HG03196 (cell line): Measurements from ENCODE around the gene ACSS1.
A peak's percentile ranks its signal among the peaks of the same experiment; 100 is the strongest.

Source experiments
- ATAC-seq: cut with Tn5 transposase; IDR thresholded peaks from one replicate; pipeline ENCODE4 v1.9.1; 2021; ENCODE audit not compliant: unreplicated experiment

ACSS1 gene

DNA sequence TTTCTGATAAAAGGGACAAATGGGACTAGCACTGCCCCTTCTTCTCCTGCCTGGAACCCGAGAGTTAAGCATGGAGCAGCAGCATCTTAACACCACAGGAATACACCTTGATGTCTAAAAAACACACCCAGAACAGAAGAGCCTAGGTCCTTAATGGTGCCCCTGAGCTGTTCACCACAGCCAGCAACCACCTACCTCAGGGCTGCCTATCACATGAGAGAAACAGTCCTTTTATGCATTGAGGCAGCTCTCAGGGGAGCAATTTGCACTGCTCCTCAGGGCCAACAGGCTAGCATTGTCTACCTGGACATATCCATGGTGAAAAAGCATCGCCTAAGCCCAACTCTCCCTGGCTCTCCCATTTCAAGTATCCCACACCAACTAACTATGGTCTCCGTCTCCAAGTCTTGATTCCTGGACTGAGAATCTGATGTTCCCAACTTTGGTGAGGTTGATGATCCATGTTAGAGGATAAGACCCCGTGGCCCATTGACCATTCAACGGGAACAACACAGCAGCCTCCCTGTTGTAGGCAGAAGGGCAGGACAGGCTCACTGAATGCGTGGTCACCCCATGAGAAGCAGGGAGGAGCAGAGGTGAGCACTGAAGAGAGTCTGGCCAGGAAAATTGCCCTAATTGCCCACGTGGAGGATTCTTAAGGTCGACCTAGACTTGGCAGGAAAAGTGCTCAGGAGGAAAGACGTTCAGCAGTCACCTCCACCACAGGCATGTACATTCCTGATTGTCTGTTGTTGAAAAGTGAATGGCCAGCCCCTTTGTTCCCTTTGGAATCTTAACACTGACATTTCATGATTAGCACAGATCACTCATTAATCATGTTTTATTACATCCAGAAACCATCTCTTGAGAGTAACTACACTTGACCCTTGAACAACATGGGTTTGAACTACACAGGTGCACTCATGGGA lies 61.2 kb downstream of the ACSS1 start:
- ATAC-seq, result no peak

DNA sequence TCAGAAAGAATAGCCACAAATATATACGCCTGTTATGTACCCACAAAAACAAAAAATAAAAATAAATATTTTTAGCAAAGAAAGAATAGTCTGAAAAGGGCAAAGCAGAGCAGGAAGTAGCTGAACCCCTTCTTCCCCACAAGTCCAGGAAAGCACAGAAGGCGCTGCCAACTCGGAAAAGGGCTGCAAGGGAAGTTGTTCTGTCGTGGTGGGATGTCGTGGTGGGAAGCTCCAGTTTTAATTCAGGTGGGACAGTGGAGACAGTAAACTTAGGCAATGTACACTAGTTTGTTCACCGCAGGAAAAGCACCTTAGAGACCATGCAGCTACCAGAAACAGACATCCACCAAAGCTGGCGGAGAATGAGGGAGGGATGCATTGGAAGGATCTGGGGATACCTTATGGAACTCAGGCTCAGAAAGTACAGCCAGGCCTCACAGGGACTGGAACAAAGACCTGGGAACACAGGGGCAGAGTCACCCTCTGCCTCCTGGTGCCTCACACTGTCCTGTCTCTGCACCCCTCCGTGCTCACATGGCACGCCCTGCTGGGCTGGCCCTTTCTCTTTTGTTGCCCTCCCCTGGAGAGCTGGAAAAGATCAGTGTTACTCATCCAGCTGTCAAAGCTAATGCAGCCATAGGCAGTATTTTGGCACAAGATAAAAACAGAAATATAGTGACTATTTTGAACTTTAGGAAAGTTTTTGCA lies 62.0 kb downstream of the ACSS1 start:
- no peak for ATAC-seq

DNA sequence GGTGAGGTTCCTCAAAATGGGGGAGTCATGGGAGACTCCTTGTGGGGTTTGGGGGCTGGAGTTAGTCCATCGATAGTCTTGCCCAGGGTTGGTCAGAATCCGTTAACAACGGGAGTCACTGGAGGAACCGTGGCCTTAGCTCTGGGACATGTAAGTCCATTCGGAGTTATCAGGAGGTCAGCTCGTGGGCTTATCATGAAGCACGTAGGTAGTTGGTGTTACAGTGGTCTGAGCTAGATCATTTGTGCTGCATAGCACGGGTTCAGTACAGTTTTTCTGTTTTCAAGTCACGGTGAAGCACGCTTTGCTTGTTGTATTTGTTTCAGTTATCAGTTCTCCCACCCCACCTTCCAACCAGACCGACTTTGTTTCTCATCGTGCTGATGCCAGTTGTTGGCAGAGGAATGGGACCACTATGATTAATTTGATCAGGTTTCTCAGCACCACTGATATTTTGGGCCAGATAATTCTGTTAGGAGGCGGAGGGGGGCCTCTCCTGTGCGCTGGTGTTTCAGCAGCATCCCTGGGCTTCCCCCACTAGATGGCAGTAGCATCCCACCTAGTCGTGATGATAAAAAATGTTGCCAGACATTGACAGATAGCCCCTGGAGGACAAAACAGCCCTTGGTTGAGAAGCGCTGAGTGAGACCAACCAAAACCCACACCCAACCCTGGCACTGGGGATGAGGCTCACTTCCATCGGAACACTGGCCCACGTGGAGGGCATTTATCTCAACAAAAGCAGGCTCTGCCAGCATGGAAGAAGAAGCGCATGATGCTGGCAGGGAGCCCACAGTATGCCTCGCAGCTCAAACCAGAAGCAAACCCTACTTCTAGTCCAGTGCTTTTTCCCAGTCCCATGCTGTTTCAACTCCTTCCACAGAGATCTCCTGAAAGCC lies 63.2 kb downstream of the ACSS1 start:
- no peak for ATAC-seq

DNA sequence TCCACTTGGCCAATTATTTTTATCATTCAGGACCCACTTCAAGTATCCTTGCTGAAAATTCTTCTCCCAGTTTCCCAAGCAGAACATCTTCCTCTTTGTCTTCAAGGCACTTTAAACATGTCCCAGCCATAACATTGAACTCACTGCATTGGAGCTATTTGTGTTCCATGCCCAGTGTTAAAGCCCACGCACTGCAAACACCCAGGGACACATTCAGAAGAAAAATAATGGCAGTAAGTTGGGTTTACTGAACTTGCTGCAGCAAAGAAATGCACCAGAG lies 63.8 kb downstream of the ACSS1 start:
- no peak for ATAC-seq

DNA sequence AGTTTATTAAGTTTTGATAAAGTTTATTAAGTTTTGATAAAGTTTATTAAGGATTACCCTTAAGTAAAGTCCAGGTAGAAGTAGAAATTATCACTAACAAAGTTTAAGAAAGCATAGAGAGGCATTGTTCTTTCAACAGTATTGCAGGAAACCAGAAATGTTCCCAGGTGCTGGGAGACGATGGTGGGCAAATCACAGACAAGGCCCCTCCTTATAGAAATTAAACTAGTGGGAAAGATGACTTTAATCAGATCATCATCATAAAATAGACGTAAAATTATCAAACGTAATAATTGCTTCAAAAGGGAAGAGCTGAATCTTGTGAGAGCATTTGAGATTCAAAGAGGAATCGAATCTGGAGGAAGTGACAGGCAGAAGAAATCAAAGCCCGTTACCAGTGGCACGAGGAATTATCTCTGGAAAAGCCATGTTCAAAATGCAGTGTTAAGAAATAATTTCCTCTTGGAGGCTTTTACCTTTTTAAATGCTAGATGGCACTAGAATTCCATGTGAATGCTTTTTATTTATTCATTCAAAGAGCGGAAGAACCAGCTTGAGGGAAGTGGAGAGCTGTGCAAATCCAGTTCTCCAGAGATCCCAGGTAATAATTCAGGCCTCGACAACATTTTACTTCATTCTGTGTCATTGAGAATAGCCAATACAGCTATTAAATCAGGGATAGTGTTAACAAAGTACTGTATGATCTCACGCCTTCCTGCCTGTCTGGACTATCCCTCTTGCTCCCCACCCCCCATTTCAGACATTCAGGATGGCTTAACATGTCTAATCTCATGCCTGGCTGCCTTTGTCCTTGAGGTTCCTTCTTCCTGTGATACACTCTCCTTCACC lies 64.4 kb downstream of the ACSS1 start:
- ATAC-seq, result no peak

DNA sequence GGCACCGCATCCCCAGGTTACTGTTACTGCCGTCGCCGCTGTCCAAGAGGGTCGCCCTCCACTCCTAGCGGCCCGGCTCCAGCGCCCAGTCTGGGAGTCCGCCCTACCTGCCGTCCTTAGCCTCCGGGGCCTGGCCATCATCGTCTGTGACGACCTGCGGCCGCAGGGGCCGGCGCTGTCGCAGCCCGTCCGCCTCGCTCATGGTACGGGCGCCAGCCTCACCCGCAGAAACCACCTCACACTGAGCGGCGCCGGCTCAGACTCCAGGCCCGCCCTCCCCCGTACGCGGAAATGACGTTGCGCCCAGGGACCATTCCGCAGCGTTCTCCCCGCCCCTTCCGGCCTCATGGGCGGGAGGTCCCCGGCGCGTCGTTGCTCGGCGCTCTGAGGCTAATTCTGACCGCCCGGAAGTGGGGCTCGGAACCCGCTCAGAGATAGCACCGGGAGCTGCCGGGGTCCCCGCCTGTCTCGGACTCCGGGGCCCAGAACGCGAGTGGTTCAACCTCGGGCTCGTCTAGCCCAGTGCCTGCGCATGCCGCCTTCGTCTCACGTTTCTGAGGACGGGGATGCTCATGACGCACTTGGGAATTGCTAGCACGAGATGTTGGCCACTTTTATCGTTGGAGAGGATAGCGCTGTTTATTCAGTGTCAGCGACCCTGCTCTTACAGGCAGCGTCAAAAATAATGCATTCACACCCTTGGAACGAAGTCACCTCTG lies 65.3 kb downstream of the ACSS1 start, which contains the start of gene APMAP:
Gene APMAP, minus strand, starts transcription at position 265 of the 719 bp plus-strand sequence. Its CDS starts 63 bp downstream, at position 202.
- ATAC-seq, result peak; percentile 94

DNA sequence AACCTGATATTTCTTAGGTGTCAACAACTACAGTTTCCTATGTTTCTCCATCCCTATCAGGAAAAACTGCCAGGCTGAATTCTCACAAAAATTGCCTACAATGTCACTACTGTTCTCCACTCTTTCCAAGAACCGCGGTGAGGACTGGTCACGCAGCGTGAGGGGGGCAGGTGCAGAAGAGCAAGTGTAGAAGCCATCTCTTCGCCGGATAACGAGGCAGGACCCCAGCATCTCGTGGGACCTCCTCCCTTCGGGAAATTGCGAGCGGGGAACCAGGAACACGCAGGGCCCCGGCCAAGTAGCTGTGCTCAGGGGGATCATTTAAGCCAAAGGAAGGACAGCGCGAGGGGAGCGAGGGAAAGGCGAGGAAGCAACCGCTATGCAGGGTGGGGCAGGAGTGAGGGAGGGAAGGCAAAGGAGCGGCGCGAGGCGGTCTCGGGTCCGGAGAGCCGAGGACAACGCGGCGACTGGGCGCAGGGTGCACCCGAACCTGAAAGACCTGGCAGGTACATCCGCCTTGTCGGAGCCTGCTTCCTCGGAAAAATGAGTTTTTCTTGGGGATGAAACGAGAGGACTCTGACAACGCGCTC lies 65.9 kb downstream of the ACSS1 start:
- peak; percentile 26 for ATAC-seq

DNA sequence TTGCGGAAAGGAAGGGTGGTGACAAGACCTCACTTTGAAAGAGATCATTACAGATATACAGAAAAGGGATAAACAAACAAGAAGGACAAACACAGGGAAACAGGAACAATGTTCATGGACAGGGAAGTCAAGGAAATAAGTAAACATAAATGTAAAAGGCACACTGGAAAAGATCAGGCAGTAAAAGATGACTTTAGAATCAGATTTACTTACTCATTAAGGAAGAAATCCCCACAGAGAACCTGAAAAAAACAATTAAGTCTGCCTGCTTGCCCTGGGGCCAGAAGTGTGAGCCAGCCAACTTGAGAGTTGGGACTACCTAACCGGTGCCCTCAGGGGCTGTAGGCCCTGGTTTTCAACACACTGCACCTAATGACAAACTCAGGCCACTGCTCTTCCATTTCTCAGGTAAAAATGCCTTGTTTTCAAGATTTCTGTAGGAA lies 67.1 kb downstream of the ACSS1 start:
- ATAC-seq, result no peak

DNA sequence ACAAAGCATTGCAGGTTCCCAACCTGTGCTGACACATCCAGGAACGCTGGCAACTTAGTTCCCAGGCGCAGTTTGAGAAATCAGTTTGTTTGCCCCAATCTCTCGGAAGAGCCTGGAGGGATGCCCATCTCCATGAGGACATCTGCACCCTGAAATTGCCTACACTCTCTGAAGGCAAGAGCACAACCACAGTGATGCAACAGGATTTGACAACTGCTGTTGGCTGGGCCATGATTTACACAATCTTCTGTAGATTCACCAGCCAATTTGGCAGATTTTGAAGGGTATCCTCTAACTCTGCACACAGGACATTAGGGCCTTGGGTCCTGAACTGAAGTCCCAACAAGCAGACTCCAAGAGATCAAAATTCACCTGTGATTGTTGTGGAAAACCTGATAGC lies 68.8 kb downstream of the ACSS1 start:
- no peak for ATAC-seq

DNA sequence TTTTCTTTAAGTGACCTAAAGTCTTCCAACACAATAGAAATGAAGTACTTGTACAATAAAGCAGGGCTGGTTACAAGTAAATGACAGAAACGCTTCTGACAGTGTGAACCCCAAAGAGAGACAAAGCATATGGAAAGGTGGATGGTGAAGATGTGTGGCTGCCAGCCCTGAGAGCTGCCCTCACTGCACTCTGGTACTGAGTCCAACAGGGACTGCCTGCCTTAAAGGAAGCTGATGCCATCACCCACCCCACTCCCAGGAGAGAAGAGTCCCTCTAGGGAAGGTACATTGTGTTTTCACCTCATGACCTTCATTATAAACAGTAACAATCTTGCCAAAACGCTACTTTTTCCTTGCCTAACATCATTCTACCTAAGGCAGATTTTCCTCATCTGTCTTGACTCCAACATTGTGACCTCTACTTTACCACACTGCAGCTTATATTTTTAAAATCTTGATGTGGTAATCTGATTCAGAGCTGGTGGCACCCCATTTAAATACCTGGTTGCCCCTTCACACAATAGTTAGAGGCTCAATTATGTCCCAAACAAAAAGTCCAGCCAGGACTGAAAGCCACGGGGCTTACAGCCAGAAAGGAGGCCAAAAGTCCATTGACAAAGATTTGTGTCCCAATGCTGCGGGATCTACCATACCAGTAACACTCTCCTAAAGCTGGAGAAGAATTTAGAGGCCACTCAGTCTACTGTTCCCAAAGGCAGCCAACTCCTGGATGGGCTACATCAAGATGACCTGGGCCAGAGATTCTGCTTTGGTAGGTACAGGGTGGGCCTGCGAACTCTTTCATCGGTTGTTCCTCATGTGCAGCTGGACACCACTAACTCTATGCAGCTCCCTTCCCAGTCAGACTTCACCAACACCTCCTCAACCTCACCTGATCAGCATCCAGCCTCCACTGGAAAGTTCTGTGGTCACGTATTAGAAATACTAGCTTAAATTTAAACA lies 69.8 kb downstream of the ACSS1 start:
- no peak for ATAC-seq

DNA sequence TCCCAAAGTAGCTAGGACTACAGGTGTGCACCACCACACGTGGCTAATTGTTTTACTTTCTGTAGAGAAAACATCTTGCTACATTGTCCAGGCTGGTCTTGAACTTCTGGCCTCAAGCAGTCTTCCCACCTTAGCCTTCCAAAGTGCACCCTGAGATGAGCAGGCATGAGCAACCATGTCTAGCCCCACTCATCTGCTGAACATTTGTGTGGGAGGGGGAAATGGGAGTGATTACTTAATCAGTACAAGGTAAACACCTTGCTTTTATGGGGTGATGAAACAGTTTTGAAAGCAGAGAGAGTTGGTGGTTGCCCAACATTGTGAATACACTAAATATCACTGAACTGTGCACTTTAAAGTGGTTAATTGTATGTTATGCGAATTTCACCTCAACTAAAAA lies 70.7 kb downstream of the ACSS1 start:
- no peak for ATAC-seq

DNA sequence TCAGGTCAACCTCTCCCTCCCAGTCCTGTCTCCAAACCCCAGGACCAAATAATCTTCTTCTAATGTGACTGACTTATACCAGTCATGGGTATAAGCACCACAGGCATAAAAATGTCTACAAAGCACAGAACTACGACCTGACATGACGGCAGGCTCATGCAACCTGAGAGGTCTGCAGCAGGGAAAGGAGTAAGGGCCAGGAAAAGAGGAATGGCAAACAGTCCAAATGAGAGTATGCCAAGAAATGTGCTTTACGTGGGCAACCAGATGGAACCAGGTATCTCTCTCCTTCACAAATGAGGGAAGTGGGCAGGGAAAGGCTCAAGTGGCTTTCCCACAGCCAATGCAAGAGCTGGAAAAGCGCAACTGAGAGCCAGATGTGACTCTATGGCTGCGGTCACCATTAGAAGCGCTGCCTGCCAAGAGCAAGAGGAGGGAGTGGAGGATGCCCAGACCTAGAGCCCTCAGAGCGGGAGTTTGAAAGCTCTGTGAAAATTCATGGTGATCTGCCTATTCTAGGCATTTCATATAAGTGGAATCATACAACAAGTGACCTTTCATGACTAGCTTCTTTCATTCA lies 71.4 kb downstream of the ACSS1 start:
- no peak for ATAC-seq

DNA sequence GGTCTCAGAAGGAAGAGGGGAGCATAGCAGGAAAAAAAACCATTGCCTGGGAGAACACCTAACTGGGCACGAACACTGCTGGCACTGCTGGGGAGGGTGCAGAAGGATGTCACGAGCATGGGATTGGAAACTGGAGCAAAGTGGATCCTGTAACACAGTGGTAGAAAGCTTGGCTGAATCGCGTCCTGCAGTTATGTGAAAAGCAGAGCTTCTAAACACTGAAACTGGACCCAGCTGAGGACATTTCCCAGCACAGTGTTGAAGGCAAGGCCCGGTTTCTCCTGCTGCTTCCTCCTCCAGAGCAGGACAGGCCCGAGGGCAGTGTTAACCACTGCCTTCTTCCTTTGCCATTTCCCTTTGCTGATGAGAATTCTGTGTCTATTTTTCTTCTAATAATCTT lies 72.1 kb downstream of the ACSS1 start:
- ATAC-seq, result no peak

DNA sequence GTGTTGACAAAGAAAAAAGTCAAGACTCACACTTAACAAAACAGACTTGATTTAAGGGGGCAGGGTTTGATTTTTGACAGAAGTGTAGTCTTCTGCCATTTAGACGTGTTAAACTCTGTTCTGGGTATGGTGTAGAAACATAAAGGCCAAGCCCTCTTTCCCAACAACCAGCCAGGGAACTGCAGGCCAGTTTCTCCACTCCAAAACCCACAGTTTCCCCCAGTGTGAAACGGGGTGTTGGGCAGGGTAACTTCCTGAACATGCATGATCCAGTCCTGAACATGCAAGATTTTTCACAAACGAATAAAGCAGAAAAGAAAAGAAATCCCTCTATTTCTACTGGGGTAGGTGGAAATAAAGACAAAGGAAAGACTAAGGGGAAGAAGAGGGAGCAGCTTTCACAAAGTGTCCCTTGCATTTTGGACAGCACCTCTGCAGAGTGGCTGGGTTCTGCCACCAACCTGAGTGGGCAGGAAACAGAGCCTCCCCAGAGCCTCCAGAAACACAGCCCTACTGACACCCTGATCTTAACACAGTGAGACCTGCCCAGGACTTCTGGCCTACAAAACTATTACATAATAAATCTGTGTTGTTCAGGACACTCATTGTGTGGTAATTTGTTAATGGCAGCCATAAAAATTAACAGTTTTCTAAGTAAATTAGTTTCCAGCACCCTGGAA lies 72.8 kb downstream of the ACSS1 start:
- no peak for ATAC-seq

DNA sequence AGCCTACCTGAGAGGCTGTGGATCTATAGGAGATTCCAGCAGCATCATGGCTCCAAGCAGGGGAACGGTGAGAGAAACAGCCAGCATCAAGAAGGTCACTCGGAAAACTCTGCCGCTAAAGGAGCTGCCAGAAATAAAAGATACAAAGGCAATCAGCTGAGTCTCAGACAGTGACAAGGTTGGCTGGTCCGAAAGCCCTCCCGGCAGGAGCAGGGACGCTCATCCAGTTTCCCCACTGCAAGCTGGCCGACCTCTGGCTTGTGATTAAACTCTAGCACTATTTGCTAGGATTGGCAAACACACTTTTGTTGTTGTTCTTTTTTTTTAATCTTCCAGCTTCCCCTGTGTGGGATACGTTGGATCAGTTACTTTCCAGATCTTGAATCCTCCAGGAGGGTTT lies 74.0 kb downstream of the ACSS1 start:
- no peak for ATAC-seq

DNA sequence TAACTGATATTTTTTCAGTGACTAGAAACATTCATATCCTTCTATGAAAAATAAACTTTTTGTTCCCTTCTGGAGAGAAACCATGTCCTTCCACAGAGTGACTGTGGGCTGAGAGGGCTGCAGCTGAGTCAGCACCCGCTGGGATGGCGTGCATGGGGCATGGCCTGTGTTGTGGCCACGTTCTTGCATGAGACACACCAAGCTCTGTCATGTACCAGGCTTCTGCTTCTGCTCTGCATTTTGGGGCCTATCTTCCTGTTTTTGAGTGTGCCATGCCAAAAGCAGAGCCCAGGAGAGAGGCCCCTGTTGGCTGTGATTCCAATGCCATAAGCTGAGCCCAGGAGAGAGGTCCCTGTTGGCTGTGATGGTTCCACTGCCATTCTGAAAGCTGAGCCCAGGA lies 76.1 kb downstream of the ACSS1 start:
- ATAC-seq, result no peak

DNA sequence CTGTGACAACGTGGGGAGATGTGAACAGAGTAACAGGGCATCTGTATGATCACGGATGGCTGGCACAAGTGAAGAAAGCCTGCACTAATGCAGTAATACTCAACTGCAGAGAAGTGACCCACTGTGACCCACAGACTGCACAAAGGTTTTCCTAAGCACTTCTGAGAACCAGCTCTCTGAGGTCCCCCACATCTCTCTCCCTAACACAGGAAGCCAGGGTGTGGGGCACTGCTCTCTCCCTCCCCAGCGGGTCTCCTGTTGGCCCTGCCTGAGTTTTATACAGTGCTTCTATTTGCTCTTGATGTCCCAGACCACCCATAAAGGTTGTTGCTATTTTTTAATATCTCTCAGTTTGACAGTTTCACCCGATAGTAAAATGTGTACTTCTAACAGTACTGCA lies 76.7 kb downstream of the ACSS1 start:
- ATAC-seq, result no peak
